Activated T-helper 17 cell treated with anti-CD3 and anti-CD28 coated beads, Interleukin-2, amount 50 U/mL, for 72 hours (primary cell): ENCODE measurements around the gene TIMM22. TPM values are rescaled to one million over a fixed set of nuclear protein-coding genes. Genes with fewer than 3 reads are reported as not detected.
A peak's percentile ranks its signal among the peaks of the same experiment; 100 is the strongest.

ENCODE experiments used
- ATAC-seq: fragments of 150-1000 bp; cut with Tn5 transposase; replicated peaks from 2 replicates; pipeline ENCODE4 v1.10.0; 2021; ENCODE audit warnings: mild to moderate bottlenecking, moderate library complexity
- H3K27ac Mint-ChIP-seq: one replicate; pipeline ENCODE4 v1.8.0; 2022; ENCODE audit warnings: mixed read lengths
- H3K27me3 Mint-ChIP-seq: one replicate; pipeline ENCODE4 v1.8.0; 2022; ENCODE audit warnings: mixed read lengths
- H3K36me3 Mint-ChIP-seq: one replicate; pipeline ENCODE4 v1.8.0; 2022; ENCODE audit warnings: low read depth, mild to moderate bottlenecking, mixed read lengths
- H3K4me1 Mint-ChIP-seq: one replicate; pipeline ENCODE4 v1.8.0; 2022; ENCODE audit warnings: mixed read lengths
- H3K4me3 Mint-ChIP-seq: one replicate; pipeline ENCODE4 v1.8.0; 2022; ENCODE audit warnings: mild to moderate bottlenecking, mixed read lengths
- H3K9me3 Mint-ChIP-seq: one replicate; pipeline ENCODE4 v1.8.0; 2022; ENCODE audit warnings: mixed read lengths
- total RNA-seq, 2 donors: library from RNA; stranded (reverse); gene quantifications; one replicate each; pipeline ENCODE4 v1.2.3, GENCODE V29; 2022

Gene TIMM22
- total RNA-seq, 2 donors from 2014 or later = 6.6 to 12.9 TPM

- Mint-ChIP-seq H3K27ac (peak overlapping the region; percentile 32), H3K9me3 (no peaks in the 10 kb centered on the region), H3K27me3 (no peaks in the 10 kb centered on the region), H3K4me3 (no peak overlapping the region), H3K36me3 (peaks cover 66% of the 10 kb centered on the region), H3K4me1 (peaks cover 12% of the 10 kb centered on the region)
- ATAC-seq = peak; percentile 34
Measured at GRCh38 chr17:1002771-1003555, 6.0 kb downstream of the TIMM22 start.

- H3K36me3 Mint-ChIP-seq = peaks cover 68% of the 10 kb centered on the region
- no peaks in the 10 kb centered on the region for H3K9me3 Mint-ChIP-seq
- peaks cover 6% of the 10 kb centered on the region for H3K4me1 Mint-ChIP-seq
- no peaks in the 10 kb centered on the region for H3K27me3 Mint-ChIP-seq
- ATAC-seq = no peak
- no peak overlapping the region for H3K27ac Mint-ChIP-seq
- H3K4me3 Mint-ChIP-seq = no peak overlapping the region
Measured at GRCh38 chr17:1003633-1003971, 6.7 kb downstream of the TIMM22 start.

GRCh38 chr17:1003972-1004768, 7.2 kb downstream of the TIMM22 start:
- ATAC-seq = no peak
- Mint-ChIP-seq H3K36me3 (peaks cover 69% of the 10 kb centered on the region), H3K27ac (no peak overlapping the region)

GRCh38 chr17:1004769-1005295, 7.9 kb downstream of the TIMM22 start:
- no peak for ATAC-seq
- Mint-ChIP-seq H3K4me3 (no peak overlapping the region), H3K36me3 (peaks cover 66% of the 10 kb centered on the region), H3K4me1 (no peaks in the 10 kb centered on the region), H3K27me3 (no peaks in the 10 kb centered on the region), H3K27ac (peak overlapping the region; percentile 50), H3K9me3 (no peaks in the 10 kb centered on the region)

More at GRCh38 chr17:1003972-1004768, 7.2 kb downstream of the TIMM22 start:
- Mint-ChIP-seq H3K27me3 (no peaks in the 10 kb centered on the region), H3K4me3 (no peak overlapping the region), H3K4me1 (peaks cover 3% of the 10 kb centered on the region), H3K9me3 (no peaks in the 10 kb centered on the region)

- Mint-ChIP-seq H3K4me3 (no peak overlapping the region), H3K27ac (peak overlapping the region; percentile 50), H3K27me3 (no peaks in the 10 kb centered on the region), H3K36me3 (peaks cover 60% of the 10 kb centered on the region), H3K9me3 (no peaks in the 10 kb centered on the region), H3K4me1 (no peaks in the 10 kb centered on the region)
- no peak for ATAC-seq
Measured at GRCh38 chr17:1005361-1005946, 8.5 kb downstream of the TIMM22 start.

- Mint-ChIP-seq H3K4me3 (no peak overlapping the region), H3K27me3 (no peaks in the 10 kb centered on the region)
- ATAC-seq = no peak
Measured at GRCh38 chr17:1006054-1006453, 9.1 kb downstream of the TIMM22 start.

GRCh38 chr17:1007310-1008007, 10.5 kb downstream of the TIMM22 start:
- no peak for ATAC-seq
- H3K9me3 Mint-ChIP-seq = no peaks in the 10 kb centered on the region
- no peak overlapping the region for H3K27ac Mint-ChIP-seq
- peaks cover 47% of the 10 kb centered on the region for H3K36me3 Mint-ChIP-seq
- no peaks in the 10 kb centered on the region for H3K27me3 Mint-ChIP-seq
- H3K4me1 Mint-ChIP-seq = no peaks in the 10 kb centered on the region
- H3K4me3 Mint-ChIP-seq = no peak overlapping the region

More at GRCh38 chr17:1006054-1006453, 9.1 kb downstream of the TIMM22 start:
- no peaks in the 10 kb centered on the region for H3K4me1 Mint-ChIP-seq
- H3K9me3 Mint-ChIP-seq = no peaks in the 10 kb centered on the region
- peak overlapping the region; percentile 50 for H3K27ac Mint-ChIP-seq
- peaks cover 54% of the 10 kb centered on the region for H3K36me3 Mint-ChIP-seq

GRCh38 chr17:1008008-1008761, 11.3 kb downstream of the TIMM22 start:
- ATAC-seq = no peak
- H3K36me3 Mint-ChIP-seq = peaks cover 40% of the 10 kb centered on the region
- H3K4me1 Mint-ChIP-seq = no peaks in the 10 kb centered on the region
- H3K9me3 Mint-ChIP-seq = no peaks in the 10 kb centered on the region
- H3K27ac Mint-ChIP-seq = no peak overlapping the region
- H3K27me3 Mint-ChIP-seq = no peaks in the 10 kb centered on the region
- H3K4me3 Mint-ChIP-seq = no peak overlapping the region

- no peak for ATAC-seq
- Mint-ChIP-seq H3K27me3 (no peaks in the 10 kb centered on the region), H3K9me3 (no peaks in the 10 kb centered on the region), H3K27ac (no peak overlapping the region), H3K36me3 (peaks cover 31% of the 10 kb centered on the region), H3K4me3 (no peak overlapping the region), H3K4me1 (no peaks in the 10 kb centered on the region)
Measured at GRCh38 chr17:1009229-1010085, 12.5 kb downstream of the TIMM22 start.

GRCh38 chr17:1010086-1010450, 13.1 kb downstream of the TIMM22 start:
- no peaks in the 10 kb centered on the region for H3K9me3 Mint-ChIP-seq
- H3K27me3 Mint-ChIP-seq = no peaks in the 10 kb centered on the region
- no peaks in the 10 kb centered on the region for H3K4me1 Mint-ChIP-seq
- no peak for ATAC-seq
- peaks cover 27% of the 10 kb centered on the region for H3K36me3 Mint-ChIP-seq
- no peak overlapping the region for H3K4me3 Mint-ChIP-seq
- H3K27ac Mint-ChIP-seq = no peak overlapping the region

- Mint-ChIP-seq H3K4me1 (no peaks in the 10 kb centered on the region), H3K27ac (no peak overlapping the region), H3K4me3 (no peak overlapping the region), H3K27me3 (no peaks in the 10 kb centered on the region), H3K9me3 (no peaks in the 10 kb centered on the region), H3K36me3 (peaks cover 22% of the 10 kb centered on the region)
- no peak for ATAC-seq
Measured at GRCh38 chr17:1010586-1010985, 13.7 kb downstream of the TIMM22 start.

- H3K27me3 Mint-ChIP-seq = no peaks in the 10 kb centered on the region
- H3K36me3 Mint-ChIP-seq = peaks cover 18% of the 10 kb centered on the region
- H3K9me3 Mint-ChIP-seq = no peaks in the 10 kb centered on the region
- no peak overlapping the region for H3K27ac Mint-ChIP-seq
- H3K4me1 Mint-ChIP-seq = no peaks in the 10 kb centered on the region
- ATAC-seq = no peak
- no peak overlapping the region for H3K4me3 Mint-ChIP-seq
Measured at GRCh38 chr17:1011138-1011537, 14.2 kb downstream of the TIMM22 start.
